HG03575 (cell line): ENCODE measurements around the gene CERS5.
"Not testable (repeated sequence)": the region's sequence is repeated elsewhere in the genome, so short reads cannot be mapped to it uniquely, and the experiment has no call there.

Experiments used
- ATAC-seq: cut with Tn5 transposase; IDR thresholded peaks from one replicate; pipeline ENCODE4 v1.9.1; 2021; ENCODE audit not compliant: unreplicated experiment, insufficient number of reproducible peaks, low FRiP score; ENCODE audit errors: extremely low read depth

CERS5 gene

DNA sequence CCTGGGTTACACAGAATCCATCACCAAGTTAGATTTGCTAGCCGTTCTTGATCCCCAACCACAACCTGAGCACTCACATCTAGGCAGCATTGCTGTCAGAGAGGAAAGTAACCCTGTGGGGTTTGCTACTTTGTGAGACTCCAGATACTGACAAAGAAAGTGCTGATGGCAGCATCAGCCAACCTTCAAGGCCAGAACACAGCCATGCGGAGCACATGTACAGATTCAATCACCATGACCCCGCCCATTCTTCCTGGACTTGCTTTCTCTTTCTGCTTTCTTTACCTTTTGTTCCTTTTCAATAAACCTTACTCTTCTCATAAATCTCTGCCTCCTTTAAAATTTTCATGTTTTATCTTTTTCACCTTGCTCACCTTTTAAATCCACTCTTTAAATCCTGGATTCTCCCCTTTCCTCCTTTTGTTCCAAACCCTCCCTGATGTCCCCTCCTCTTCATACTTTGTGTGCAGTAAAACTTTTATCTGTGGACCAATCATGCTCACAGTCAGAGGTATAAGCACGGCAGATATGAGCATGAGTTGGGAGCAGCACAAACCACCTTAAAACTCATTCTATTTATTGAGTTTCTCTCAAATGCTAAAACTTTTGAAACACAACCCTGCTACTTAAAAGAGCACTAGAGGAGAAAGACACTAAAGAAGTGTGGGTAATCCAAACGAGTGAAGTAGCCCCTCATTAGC is 21.9 kb upstream of the CERS5 start:
- ATAC-seq, result no peak

DNA sequence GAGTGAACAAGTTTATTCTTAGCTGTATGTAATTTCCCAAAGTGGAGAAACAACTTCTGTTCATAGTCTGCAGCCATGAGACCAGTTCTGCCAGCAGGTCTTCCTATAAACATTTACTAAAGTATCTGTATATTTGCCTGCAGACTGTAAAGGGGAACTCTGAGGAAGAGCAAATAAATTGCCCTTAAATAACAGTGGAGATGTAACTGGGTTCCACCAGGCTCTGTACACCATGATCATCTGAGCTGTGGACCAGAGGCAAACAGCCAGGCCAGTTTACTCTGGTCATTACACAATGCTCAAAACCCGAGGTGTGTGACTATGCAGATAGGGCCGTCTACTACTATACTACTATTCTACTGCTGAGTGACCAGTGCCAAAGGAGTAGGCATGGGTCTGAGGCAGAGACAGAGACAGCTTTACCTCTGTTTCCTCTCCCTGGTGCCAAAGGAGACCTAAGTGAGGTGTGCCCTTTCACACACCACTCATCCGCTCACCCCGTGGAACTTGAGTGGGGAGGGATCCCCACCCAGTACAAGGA is 21.1 kb upstream of the CERS5 start:
- no peak for ATAC-seq

DNA sequence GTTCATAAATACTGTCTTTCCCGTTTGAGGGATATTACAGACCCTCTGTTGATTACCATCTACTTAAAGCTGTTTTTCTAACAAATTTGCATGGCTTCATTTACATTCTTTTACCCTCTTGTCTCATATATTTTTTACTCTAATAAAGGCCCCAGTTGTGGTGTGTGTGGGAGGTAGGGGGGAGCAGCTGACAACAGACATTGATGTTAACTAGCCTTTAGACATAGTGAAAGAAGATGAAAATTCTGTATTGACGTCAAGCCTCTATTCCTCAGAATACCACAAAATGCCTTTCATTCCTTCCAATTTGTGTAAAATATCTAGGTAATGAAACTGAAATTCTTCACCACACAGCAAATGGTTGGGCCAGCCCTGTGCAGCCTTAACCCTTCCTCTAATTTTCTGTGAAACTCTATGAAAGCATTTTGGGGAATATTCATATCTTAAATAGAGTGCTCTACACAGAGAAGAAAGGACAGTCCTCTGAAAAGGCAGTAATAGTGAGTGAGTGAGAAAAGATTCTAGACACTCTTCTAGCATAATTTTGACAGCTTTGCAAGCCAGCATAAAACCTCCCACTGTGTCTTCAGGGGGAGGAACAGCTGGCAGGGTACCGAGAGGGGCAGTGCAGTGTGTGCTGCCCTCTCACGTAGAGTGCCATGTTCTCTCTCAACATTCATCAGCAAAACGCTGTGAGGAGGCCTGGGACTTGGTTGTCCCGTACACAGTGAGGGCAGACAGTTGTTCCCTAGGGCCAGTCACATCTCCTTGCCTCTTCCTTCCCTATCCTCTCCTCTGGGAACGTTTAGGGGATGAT is 20.1 kb upstream of the CERS5 start:
- no peak for ATAC-seq

DNA sequence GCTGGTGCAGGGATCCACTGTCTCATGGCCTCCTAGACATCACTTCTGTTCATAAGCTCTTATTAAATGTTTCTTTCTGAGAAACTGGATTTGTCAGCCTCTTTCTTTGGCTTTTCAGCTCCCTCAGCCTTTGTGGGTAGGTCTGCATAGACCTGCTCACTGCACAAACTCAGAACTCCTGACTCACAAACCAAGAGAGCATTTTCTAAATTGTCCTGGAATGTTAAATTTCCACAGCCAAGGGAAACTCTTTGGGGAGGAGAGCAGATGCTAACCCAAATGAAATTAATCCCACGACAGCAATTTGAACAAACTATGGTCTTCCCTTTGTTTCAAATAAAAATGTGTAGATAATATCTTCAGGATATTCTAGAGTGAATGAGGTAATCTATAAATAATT is 19.5 kb upstream of the CERS5 start:
- ATAC-seq, result no peak

DNA sequence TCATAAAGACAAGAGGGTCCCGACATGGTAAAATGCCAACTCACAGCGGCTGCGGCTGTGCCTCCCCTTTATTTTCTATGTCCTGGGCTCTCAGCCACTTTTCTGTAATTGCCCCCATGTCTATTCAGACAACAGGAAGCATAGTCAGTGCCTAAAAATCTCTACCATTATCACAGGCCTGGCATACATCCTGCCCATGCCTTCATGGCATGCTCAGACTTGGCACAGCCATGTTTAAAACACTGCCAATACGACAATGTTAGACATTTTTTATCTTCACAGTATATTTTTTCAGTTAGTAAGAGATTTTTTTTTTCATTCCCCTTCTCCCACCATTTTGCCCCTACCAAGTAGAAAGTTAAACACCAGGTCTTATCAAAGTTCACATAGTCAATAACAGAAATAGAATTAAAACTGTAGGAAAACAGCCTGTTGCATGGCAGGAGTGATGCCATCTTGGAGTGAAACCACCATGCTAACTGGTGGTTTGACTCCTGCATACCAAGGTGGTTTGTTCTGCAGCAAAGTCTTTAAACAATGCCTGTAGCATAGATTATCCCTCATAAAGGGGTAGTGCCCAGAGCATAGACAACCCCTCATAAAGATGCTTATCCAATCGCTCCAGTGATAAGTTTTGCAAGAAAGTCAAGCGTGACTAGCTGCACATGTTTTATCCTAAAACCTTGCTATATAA is 18.9 kb upstream of the CERS5 start:
- ATAC-seq, result no peak

DNA sequence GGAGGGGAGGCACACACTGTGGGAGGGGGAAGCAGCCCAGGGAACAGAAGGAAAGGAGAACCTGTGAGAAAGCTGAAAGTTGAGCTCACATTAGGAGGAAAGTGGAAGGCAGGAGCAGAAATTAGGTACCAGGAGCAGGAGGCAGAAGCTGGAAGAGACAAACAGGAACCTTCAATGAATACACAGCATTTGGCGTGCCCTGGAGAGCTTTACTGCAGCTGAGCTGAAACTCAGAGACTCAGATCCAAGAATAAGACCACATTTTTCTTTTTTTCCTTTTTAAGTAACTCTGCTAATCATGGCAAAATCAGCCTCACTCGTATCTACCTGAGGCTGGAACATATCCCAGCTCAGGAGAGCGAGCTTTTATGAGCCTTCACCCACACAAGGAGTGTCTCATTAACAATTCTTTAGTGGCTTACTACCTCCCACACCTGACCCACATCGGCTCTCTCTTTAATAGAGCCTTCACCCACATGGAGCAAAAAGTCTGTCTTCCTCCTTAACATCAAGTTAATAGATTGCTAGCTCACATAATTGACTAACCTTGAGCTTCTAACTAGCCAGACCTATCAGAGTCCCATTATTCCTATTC is 18.2 kb upstream of the CERS5 start:
- ATAC-seq, result no peak

DNA sequence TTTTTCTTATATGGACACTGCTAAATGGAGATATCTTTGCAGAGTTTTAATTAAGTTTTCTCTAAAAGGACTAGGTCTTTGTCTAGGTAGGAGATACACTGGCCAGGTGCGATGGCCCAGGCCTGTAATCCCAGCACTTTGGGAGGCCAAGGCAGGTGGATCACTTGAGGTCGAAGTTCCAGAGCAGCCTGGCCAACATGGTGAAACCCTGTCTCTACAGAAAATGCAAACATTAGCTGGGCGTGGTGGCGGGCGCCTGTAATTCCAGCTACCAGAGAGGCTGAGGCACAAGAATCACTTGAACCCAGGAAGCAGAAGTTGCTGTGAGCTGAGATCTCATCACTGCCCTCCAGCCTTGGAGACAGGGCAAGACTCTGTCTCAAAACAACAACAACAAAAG is 17.1 kb upstream of the CERS5 start:
- no peak for ATAC-seq

DNA sequence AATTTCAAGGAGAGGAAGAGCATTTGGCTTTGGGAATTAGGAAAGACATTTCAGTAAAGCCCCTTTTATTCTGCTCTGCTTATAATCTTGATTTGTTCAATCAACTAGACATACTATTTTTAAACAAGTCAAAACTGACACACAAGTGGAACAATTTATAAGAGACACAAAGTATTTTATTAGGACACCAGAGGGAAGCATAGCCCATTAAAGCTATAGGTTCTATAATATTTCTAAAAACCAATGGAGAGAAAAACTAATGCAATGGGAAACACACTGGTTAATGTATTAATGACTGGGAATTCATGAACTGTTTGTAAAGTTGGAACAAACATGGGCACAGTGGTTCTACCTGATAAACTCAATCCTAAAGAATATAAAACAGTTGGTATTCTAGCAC is 15.3 kb upstream of the CERS5 start:
- no peak for ATAC-seq

DNA sequence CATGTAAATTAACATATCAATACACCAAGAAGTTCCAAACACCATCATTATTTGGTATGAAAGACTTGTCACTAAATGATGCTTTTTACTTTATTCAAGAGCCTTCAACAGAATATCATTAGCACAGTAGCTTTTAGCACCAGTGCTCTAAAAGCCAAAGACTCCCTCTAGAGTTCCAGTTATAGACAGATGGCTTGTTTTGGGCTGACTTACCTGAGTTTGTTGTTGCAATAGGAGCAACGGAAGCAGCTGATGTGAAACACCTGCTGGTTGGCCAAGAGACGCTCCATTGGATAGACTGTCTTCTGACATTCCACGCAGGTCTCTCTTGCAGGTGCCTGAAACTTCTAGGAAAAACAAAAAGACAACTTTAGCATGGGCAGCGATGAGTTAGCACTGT is 14.5 kb upstream of the CERS5 start:
- ATAC-seq, result no peak

DNA sequence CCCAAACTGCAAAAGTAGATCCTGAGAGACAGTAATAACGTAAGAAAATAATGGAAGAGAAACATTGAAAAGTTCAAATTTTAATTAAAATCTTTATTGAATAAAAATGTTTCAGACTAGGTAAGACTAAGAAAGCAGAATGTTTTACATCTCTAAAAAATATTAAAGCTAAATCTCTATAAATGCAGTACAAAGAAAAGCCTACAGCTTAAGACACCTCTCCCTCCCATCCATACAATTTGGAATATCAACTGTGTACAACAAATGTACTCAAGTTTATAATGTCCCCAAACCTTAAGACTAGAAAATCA is 8.5 kb upstream of the CERS5 start:
- ATAC-seq, result no peak

DNA sequence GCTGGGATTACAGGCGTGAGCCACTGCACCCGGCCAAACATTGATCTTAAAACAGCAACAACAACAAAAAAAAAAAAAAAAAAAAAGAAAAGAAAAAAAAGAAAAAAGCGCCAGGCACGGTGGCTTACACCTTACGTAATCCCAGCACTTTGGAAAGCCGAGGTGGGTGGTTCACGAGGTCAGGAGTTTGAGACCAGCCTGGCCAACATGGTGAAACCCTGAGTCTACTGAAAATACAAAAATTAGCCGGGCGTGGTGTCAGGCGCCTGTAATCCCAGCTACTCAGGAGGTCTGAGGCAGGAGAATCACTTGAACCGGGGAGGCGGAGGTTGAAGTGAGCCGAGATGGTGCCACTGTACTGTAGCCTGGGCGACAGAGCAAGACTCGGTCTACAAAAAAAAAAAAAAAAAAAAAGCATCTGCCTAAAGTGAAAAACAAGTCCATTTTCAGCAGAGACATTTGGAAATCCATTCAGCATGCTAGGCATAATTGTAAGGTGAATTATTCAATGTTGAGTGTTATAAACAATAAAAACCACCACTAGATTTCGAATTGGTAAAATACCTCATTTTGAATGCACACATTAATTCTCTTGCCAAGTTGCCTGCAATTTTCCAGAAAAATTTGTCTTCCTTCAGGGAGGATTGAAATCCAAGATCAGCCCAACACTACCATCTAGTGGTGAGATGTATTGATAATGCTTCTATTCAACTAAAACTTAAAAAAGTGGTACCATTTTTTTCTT is 8.0 kb upstream of the CERS5 start:
- ATAC-seq, result no peak

DNA sequence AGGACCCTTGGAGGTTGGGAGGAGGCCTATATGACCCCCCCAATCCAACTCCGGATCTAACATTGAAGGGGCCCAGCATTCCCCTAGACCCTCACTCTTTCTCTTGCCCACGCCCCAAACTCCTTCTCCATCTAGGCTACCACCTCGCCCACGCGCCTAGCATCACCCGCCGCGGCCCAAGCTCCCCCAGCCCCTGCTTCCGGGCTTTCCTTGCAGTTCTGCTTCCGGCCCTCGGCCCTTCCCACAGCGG is 445 bp downstream of the CERS5 start:
- no peak for ATAC-seq

DNA sequence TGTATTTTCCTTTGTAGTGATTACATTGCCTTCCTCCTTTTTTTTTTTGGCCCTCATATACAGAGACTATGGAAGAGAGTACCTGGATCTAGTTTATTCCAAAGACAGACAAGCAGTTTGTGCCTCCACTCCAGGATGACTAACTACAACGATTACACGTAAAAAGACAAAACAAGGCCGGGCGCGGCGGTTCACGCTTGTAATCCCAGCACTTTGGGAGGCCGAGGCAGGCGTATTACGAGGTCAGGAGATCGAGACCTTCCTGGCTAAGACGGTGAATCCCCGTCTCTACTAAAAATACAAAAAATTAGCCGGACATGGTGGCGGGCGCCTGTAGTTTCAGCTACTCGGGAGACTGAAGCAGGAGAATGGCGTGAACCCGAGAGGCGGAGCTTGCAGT is 2.2 kb downstream of the CERS5 start:
- ATAC-seq, result no peak

DNA sequence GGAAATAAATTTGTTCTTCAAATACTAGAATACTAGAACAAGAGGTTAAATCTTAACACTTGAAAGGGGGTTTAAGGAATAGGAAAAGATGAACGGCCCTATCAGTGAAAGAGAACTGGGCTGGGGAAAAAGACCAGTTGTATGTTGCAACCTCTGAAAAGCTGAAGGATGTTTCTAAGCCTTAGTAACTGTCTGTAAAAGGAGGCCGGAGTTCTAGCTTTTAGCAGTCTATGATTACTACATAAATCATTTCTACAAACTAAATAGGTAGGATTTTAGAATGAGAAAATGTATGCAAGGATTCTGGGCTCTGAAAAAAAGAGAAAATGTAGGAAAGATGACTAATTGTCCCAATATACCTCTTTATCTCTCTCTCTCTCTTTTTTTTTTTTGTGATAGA is 4.9 kb downstream of the CERS5 start:
- ATAC-seq, result no peak

DNA sequence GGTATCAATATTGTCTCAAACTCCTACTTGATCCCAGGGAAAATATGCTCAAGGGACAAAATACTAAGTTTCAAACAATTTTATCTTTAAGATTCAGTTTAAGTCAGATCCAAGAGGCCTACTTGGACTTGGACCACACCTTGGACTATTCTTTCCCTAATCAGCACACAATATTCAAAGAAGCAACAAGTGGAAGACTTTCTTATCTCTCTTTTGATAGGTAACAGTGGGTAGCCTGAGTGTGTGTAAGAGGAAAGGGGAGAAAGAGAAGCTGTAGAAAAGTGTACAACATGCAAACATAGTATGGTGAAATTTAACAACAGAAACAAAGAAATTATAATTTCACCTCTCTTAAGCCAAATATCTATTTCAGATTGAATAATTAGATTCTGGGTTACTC is 6.5 kb downstream of the CERS5 start:
- ATAC-seq, result no peak

DNA sequence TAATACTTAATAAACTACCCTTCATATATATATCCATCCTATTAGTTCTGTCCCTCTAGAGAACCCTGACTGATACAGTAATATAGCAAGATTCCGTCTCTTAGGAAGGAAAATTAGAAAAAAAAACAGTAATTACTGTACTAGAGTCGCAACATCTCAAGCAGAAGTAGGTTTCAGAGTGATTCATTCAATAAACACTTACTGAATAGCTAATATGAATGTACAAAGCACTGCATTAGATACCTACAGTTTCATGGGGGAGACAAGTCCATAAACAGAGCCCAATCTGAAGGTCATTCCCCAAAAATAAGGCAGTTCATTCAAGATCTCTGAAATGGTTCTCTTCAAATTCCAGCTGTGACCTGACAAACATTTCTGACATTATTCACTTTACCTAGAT is 9.9 kb downstream of the CERS5 start:
- ATAC-seq, result no peak

DNA sequence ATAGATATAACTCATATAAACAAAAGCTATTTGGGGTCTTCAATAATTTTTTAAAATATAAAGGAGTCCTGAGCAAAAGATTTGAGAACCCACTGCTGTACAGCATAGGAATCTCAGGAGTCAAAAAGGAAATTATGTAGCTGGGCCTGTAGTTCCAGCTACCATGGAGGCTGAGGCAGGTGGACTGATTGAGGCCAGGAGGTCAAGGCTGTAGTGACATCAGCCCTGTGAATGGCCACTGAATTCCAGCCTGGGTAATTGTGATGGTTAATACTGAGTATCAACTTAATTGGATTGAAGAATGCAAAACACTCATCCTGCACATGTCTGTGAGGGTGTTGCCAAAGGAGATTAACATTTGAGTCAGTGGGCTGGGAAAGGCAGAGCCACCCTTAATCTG is 10.5 kb downstream of the CERS5 start:
- ATAC-seq, result no peak

DNA sequence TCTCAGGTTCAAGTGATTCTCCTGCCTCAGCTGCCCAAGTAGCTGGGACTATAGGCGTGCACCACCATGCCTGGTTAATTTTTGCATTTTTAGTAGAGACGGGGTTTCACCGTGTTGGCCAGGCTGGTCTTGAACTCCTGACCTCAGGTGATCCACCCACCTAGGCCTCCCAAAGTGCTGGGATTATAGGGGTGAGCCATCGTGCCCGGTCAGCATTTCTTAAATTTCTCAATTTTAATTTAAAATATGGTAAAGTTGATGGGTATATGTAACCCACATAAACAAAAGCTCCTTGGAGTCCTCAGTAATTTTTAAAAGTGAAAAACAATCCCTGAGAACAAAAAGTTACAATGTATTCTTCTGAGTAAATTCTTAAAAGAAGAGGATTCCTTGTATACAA is 12.2 kb downstream of the CERS5 start:
- not testable (repeated sequence) for ATAC-seq

DNA sequence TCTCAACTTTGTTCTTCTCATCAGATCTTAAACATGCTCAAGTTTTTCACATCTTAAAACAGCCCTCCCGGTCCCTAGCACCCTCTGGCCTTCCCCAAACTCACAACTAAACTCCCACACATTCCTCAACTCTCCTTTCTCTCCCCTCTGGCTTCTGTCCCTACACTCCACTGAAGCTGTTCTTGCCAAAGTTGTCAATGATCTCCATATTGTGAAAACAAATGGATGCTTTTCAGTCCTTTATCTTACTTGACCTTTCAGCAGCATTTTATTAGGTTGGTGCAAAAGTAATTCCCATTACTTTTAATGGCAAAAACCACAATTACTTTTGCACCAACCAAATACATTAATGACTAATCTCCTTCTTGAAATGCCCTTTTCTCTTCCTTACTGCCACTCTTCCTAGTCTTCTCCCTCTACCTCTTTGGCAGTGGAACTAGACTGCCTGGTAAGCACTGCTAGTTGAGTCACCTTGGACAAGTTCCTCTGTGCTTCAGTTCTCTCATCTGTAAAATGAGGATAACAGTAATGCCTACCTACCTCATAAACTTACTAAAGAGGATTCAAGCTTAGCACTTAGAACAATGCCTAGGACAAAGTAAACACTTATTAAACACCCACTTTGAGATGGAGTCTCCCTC is 16.0 kb downstream of the CERS5 start:
- no peak for ATAC-seq
